ENCODE measurements around the gene SEPTIN5.

DNA sequence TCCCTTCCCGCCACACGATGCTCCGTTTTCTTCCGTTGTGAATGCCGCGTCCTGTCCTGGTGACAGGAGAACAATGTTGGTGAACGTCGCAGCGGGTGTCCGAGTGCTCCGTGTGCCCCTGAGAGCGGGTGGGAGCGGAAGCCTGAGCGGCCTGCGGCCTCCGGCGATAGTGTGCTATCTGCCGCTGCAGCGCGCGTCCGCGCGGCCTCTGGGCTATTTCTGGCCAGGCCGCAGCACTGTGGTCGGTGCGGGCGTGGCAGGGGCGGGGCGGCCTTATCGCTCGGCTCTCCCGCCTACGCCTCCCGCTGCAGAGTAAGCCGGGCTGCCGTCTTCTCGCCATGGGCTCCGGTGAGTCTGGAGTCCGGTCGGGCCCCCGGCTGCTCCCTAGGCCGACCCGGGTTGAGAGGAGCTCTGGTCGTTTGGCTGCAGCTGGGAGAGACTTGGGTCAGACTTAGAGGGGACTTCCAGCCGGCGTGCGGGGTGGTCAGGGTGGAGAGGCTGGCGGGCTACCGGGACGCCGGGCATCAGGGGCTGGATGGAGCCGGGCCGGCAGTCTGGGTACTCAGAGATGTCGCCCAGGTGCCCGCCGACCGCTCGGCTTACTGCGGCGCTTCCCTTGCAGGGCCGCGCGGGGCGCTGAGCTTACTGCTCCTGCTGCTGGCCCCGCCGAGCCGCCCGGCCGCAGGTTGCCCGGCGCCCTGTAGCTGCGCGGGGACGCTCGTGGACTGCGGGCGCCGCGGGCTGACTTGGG, 9.1 kb downstream of the SEPTIN5 start, which contains the start of gene GP1BB:
- TF ChIP-seq, protein P1, sequence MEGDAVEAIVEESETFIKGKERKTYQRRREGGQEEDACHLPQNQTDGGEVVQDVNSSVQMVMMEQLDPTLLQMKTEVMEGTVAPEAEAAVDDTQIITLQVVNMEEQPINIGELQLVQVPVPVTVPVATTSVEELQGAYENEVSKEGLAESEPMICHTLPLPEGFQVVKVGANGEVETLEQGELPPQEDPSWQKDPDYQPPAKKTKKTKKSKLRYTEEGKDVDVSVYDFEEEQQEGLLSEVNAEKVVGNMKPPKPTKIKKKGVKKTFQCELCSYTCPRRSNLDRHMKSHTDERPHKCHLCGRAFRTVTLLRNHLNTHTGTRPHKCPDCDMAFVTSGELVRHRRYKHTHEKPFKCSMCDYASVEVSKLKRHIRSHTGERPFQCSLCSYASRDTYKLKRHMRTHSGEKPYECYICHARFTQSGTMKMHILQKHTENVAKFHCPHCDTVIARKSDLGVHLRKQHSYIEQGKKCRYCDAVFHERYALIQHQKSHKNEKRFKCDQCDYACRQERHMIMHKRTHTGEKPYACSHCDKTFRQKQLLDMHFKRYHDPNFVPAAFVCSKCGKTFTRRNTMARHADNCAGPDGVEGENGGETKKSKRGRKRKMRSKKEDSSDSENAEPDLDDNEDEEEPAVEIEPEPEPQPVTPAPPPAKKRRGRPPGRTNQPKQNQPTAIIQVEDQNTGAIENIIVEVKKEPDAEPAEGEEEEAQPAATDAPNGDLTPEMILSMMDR (IDR thresholded peaks at IDR 0.05): no peak
- TF ChIP-seq ZNF121 (CRISPR knock-in tag; IDR thresholded peaks at IDR 0.05): no peak
- TF ChIP-seq, protein P2, sequence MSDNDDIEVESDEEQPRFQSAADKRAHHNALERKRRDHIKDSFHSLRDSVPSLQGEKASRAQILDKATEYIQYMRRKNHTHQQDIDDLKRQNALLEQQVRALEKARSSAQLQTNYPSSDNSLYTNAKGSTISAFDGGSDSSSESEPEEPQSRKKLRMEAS (CRISPR knock-in tag; IDR thresholded peaks at IDR 0.05): peak; percentile 55
- no peak for TF ChIP-seq FOXJ3 (CRISPR knock-in tag; IDR thresholded peaks at IDR 0.05; ENCODE audit: borderline replicate concordance)
- TF ChIP-seq, protein P3, sequence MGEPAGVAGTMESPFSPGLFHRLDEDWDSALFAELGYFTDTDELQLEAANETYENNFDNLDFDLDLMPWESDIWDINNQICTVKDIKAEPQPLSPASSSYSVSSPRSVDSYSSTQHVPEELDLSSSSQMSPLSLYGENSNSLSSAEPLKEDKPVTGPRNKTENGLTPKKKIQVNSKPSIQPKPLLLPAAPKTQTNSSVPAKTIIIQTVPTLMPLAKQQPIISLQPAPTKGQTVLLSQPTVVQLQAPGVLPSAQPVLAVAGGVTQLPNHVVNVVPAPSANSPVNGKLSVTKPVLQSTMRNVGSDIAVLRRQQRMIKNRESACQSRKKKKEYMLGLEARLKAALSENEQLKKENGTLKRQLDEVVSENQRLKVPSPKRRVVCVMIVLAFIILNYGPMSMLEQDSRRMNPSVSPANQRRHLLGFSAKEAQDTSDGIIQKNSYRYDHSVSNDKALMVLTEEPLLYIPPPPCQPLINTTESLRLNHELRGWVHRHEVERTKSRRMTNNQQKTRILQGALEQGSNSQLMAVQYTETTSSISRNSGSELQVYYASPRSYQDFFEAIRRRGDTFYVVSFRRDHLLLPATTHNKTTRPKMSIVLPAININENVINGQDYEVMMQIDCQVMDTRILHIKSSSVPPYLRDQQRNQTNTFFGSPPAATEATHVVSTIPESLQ (CRISPR knock-in tag; IDR thresholded peaks at IDR 0.05): no peak
- no peak for TF ChIP-seq NFE2L1 (CRISPR knock-in tag; IDR thresholded peaks at IDR 0.05)
- TF ChIP-seq ELF4 (CRISPR knock-in tag; IDR thresholded peaks at IDR 0.05; ENCODE audit: low read depth): no peak
- no peak for TF ChIP-seq TEAD4 (CRISPR knock-in tag; IDR thresholded peaks at IDR 0.05)
- TF ChIP-seq, protein P4, sequence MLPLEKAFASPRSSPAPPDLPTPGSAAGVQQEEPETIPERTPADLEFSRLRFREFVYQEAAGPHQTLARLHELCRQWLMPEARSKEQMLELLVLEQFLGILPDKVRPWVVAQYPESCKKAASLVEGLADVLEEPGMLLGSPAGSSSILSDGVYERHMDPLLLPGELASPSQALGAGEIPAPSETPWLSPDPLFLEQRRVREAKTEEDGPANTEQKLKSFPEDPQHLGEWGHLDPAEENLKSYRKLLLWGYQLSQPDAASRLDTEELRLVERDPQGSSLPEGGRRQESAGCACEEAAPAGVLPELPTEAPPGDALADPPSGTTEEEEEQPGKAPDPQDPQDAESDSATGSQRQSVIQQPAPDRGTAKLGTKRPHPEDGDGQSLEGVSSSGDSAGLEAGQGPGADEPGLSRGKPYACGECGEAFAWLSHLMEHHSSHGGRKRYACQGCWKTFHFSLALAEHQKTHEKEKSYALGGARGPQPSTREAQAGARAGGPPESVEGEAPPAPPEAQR (CRISPR knock-in tag; IDR thresholded peaks at IDR 0.05): no peak
- 0 out of 2 replicates have a peak, but pooled peaks have one; percentile 12 for TF ChIP-seq TEAD1 (CRISPR knock-in tag; IDR thresholded peaks at IDR 0.05)

All from WTC11 (cell line).